ENCODE data around the gene NUP205.
"Not testable (repeated sequence)": the region's sequence is repeated elsewhere in the genome, so short reads cannot be mapped to it uniquely, and the experiment has no call there.

Gene NUP205

DNA sequence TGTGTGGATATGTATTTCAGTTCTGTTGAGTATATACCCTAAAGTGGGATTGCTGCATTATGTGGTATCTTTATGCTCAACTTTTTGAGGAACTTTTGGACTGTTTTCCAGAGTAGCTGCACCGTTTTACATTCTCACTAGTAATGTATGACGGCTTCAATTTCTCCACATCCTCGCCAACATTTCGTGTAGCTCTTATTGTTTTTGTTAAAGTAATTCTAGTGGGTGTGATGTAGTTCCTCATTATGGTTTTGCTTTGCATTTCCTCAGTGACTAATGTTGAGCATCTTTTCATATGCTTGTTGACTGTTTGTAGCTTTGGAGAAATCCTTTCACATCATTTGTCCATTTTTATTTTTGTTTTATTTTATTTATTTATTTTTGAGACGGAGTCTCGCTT, 109.1 kb downstream of the NUP205 start:
- H3K4me1 Mint-ChIP-seq: peaks cover 58% of the 10 kb centered on the region
- peaks cover 6% of the 10 kb centered on the region for H3K36me3 Mint-ChIP-seq (ENCODE audit: insufficient read depth)
- ATAC-seq (replicated peaks; ENCODE audit: extremely low read depth, poor library complexity, severe bottlenecking) (no peak), DNase-seq (ENCODE audit: low spot score in 2 of 2) (no peak)
- H3K4me3 Mint-ChIP-seq: no peak overlapping the region
- no peaks in the 10 kb centered on the region for H3K9me3 Mint-ChIP-seq
- no peak overlapping the region for H3K27ac Mint-ChIP-seq (ENCODE audit: low read depth)
- no peaks in the 10 kb centered on the region for H3K27me3 Mint-ChIP-seq

- H3K4me1 Mint-ChIP-seq: peaks cover 57% of the 10 kb centered on the region
- H3K27ac Mint-ChIP-seq (ENCODE audit: low read depth); H3K9me3 Mint-ChIP-seq; H3K27me3 Mint-ChIP-seq; H3K4me3 Mint-ChIP-seq; ATAC-seq (replicated peaks; ENCODE audit: extremely low read depth, poor library complexity, severe bottlenecking); DNase-seq (ENCODE audit: low spot score in 2 of 2); H3K36me3 Mint-ChIP-seq (ENCODE audit: insufficient read depth): not testable (repeated sequence)
These were observed 109.9 kb downstream of the NUP205 start for GRCh38 chr7:135667626-135668025.

DNA sequence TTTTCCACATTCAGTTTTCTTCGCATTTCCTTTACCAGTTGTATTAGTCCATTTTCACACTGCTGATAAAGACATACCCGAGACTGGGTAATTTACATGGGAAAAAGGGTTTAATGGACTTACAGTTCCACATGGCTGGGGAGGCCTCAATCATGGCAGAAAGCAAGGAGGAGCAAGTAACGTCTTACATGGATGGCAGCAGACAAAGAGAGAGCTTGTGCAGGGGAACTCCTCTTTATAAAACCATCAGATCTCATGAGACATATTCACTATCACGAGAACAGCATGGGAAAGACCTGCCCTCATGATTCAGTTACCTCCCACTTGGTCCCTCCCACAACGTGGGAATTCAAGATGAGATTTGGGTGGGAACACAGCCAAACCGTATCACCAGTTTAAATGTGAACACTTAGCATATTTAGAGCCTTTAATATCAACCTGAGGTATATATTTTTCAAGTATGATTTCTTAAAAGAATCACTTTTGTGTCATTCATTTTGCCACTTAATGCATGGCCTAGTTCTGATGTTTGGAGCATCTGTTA, 111.2 kb downstream of the NUP205 start:
- not testable (repeated sequence) for ATAC-seq (replicated peaks; ENCODE audit: extremely low read depth, poor library complexity, severe bottlenecking); H3K27ac Mint-ChIP-seq (ENCODE audit: low read depth); H3K9me3 Mint-ChIP-seq; H3K4me3 Mint-ChIP-seq; DNase-seq (ENCODE audit: low spot score in 2 of 2); H3K36me3 Mint-ChIP-seq (ENCODE audit: insufficient read depth); H3K27me3 Mint-ChIP-seq
- H3K4me1 Mint-ChIP-seq: peaks cover 61% of the 10 kb centered on the region

GRCh38 chr7:135669774-135670173, 112.1 kb downstream of the NUP205 start:
- Mint-ChIP-seq H3K27me3 (no peaks in the 10 kb centered on the region), H3K4me1 (peaks cover 56% of the 10 kb centered on the region), H3K36me3 (ENCODE audit: insufficient read depth) (peaks cover 11% of the 10 kb centered on the region), H3K9me3 (no peaks in the 10 kb centered on the region), H3K4me3 (no peak overlapping the region), H3K27ac (ENCODE audit: low read depth) (no peak overlapping the region)
- DNase-seq (ENCODE audit: low spot score in 2 of 2) (no peak), ATAC-seq (replicated peaks; ENCODE audit: extremely low read depth, poor library complexity, severe bottlenecking) (no peak)

DNA sequence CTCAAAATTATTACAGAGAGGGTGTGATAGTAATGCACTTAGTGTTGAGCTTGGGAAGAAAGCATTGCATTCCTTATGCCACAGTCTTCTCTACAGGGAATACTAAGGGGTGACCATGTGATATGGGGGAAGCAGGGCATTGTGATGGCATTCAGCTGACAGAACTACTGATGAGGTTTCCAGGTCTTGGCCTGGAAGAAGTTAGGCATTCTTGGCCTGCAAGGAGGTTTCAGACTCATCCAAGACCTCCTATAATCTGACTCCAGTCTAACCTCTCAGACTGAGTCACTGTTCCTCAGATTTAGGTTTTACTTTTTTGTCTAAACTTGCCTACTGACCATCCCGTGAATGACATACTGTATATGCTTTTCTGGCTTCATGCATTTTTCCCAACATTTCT, 112.5 kb downstream of the NUP205 start:
- peaks cover 13% of the 10 kb centered on the region for H3K36me3 Mint-ChIP-seq (ENCODE audit: insufficient read depth)
- H3K4me3 Mint-ChIP-seq: no peak overlapping the region
- H3K9me3 Mint-ChIP-seq: no peaks in the 10 kb centered on the region
- no peaks in the 10 kb centered on the region for H3K27me3 Mint-ChIP-seq
- DNase-seq (ENCODE audit: low spot score in 2 of 2) (no peak), ATAC-seq (replicated peaks; ENCODE audit: extremely low read depth, poor library complexity, severe bottlenecking) (no peak)
- H3K27ac Mint-ChIP-seq (ENCODE audit: low read depth): no peak overlapping the region
- peaks cover 52% of the 10 kb centered on the region for H3K4me1 Mint-ChIP-seq

GRCh38 chr7:135672560-135673359, 115.0 kb downstream of the NUP205 start:
- no peaks in the 10 kb centered on the region for H3K27me3 Mint-ChIP-seq
- no peak for ATAC-seq (replicated peaks; ENCODE audit: extremely low read depth, poor library complexity, severe bottlenecking)
- H3K9me3 Mint-ChIP-seq: no peaks in the 10 kb centered on the region
- no peak overlapping the region for H3K4me3 Mint-ChIP-seq
- H3K4me1 Mint-ChIP-seq: peaks cover 34% of the 10 kb centered on the region
- no peak for DNase-seq (ENCODE audit: low spot score in 2 of 2)
- H3K36me3 Mint-ChIP-seq (ENCODE audit: insufficient read depth): peaks cover 19% of the 10 kb centered on the region
- H3K27ac Mint-ChIP-seq (ENCODE audit: low read depth): no peak overlapping the region

GRCh38 chr7:135673360-135673706, 115.6 kb downstream of the NUP205 start:
- Mint-ChIP-seq H3K9me3 (no peaks in the 10 kb centered on the region), H3K27me3 (no peaks in the 10 kb centered on the region), H3K4me3 (no peak overlapping the region), H3K27ac (ENCODE audit: low read depth) (no peak overlapping the region), H3K4me1 (peaks cover 32% of the 10 kb centered on the region), H3K36me3 (ENCODE audit: insufficient read depth) (peaks cover 22% of the 10 kb centered on the region)
- no peak for DNase-seq (ENCODE audit: low spot score in 2 of 2)
- no peak for ATAC-seq (replicated peaks; ENCODE audit: extremely low read depth, poor library complexity, severe bottlenecking)

GRCh38 chr7:135678612-135679575, 121.2 kb downstream of the NUP205 start:
- Mint-ChIP-seq H3K4me3 (no peak overlapping the region), H3K4me1 (no peaks in the 10 kb centered on the region), H3K27ac (ENCODE audit: low read depth) (no peak overlapping the region), H3K9me3 (no peaks in the 10 kb centered on the region), H3K36me3 (ENCODE audit: insufficient read depth) (peaks cover 21% of the 10 kb centered on the region), H3K27me3 (no peaks in the 10 kb centered on the region)
- DNase-seq (ENCODE audit: low spot score in 2 of 2) (no peak), ATAC-seq (replicated peaks; ENCODE audit: extremely low read depth, poor library complexity, severe bottlenecking) (no peak)

DNA sequence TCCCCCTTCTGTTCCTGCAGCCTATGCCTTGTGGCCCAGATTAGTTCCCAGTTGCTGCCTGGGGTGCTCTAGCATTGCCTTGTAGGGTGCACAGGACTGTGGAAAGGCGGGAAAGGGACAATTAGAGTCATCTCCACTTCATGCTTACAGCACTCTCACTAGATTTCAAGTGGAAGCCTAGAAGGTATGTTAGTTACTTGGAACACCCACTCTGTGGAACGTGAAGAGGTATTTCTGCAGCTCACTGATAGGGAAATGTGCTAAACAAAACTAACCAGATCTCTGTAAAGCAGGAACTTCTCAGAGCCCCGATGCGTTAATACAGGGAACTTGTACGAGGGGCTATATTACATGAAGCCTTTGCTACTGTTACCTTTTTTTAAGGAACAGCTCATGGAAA, 124.0 kb downstream of the NUP205 start:
- ATAC-seq (replicated peaks; ENCODE audit: extremely low read depth, poor library complexity, severe bottlenecking) (no peak), DNase-seq (ENCODE audit: low spot score in 2 of 2) (no peak)
- no peaks in the 10 kb centered on the region for H3K4me1 Mint-ChIP-seq
- H3K9me3 Mint-ChIP-seq: no peaks in the 10 kb centered on the region
- no peaks in the 10 kb centered on the region for H3K27me3 Mint-ChIP-seq
- H3K36me3 Mint-ChIP-seq (ENCODE audit: insufficient read depth): peaks cover 11% of the 10 kb centered on the region
- no peak overlapping the region for H3K27ac Mint-ChIP-seq (ENCODE audit: low read depth)
- no peak overlapping the region for H3K4me3 Mint-ChIP-seq

DNA sequence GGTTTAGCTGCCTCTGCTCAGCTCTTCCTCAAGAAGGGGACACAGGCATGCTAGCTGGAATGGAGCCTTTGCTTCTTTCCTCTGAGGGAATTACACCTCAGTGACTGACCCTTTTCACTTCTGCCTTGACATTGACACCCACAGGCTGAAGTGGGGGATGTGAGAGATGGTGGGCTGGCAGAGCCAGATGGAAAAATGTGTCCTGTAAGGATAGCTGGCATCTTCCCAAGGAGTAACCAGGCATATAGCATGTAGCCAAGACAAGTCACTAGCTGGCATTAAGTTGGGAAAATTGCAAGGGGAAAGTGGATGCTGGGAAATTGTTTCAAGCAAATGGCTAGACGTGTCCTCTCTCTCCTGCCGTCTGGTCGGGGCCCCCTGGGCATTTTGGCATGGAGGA, 124.5 kb downstream of the NUP205 start:
- DNase-seq (ENCODE audit: low spot score in 2 of 2): no peak
- Mint-ChIP-seq H3K4me1 (no peaks in the 10 kb centered on the region), H3K4me3 (no peak overlapping the region), H3K27ac (ENCODE audit: low read depth) (no peak overlapping the region), H3K36me3 (ENCODE audit: insufficient read depth) (peaks cover 11% of the 10 kb centered on the region), H3K27me3 (no peaks in the 10 kb centered on the region), H3K9me3 (no peaks in the 10 kb centered on the region)
- no peak for ATAC-seq (replicated peaks; ENCODE audit: extremely low read depth, poor library complexity, severe bottlenecking)

- Mint-ChIP-seq H3K4me3 (no peak overlapping the region), H3K27me3 (no peaks in the 10 kb centered on the region), H3K36me3 (ENCODE audit: insufficient read depth) (peaks cover 8% of the 10 kb centered on the region), H3K4me1 (no peaks in the 10 kb centered on the region), H3K27ac (ENCODE audit: low read depth) (no peak overlapping the region), H3K9me3 (no peaks in the 10 kb centered on the region)
- DNase-seq (ENCODE audit: low spot score in 2 of 2) (no peak), ATAC-seq (replicated peaks; ENCODE audit: extremely low read depth, poor library complexity, severe bottlenecking) (no peak)
These were observed 125.9 kb downstream of the NUP205 start for GRCh38 chr7:135683609-135684008.

GRCh38 chr7:135684136-135684535, 126.4 kb downstream of the NUP205 start:
- Mint-ChIP-seq H3K9me3 (no peaks in the 10 kb centered on the region), H3K27ac (ENCODE audit: low read depth) (no peak overlapping the region), H3K36me3 (ENCODE audit: insufficient read depth) (peaks cover 5% of the 10 kb centered on the region), H3K4me1 (no peaks in the 10 kb centered on the region), H3K27me3 (no peaks in the 10 kb centered on the region), H3K4me3 (no peak overlapping the region)
- ATAC-seq (replicated peaks; ENCODE audit: extremely low read depth, poor library complexity, severe bottlenecking) (no peak), DNase-seq (ENCODE audit: low spot score in 2 of 2) (no peak)

All from central memory CD8-positive, alpha-beta T cell (primary cell).